MCF 10A (cell line): ENCODE data around the gene MAN1A1. TPM values are rescaled to one million over a fixed set of nuclear protein-coding genes. Genes with fewer than 3 reads are reported as not detected.

Experiments
- BruUV-seq: library from RNA; stranded (reverse); fragments of 400-500 nt; replicated peaks from 2 replicates; lab custom pipeline; 2021; lab: Mats Ljungman, UMichigan
- CTCF ChIA-PET: fragments of 300-600 bp; sonication (Branson Sonifier 250); formaldehyde crosslinking; extraction: SDS; loops from one replicate; lab custom pipeline; 2021; ENCODE audit warnings: antibody characterized with exemption, inconsistent platforms; lab: Yijun Ruan, JAX
- POLR2A ChIA-PET: fragments of 300-600, 350-650 bp; sonication (Branson Sonifier 250); formaldehyde crosslinking; extraction: SDS; loops from one replicate; lab custom pipeline; 2020; ENCODE audit warnings: antibody characterized with exemption, inconsistent platforms; lab: Yijun Ruan, JAX
- DNase-seq: peaks from one replicate; pipeline ENCODE4 v3.0.0-alpha.2; 2018; ENCODE audit not compliant: unreplicated experiment
- H3K27ac Mint-ChIP-seq: one replicate; pipeline ENCODE4 v1.8.0; 2022; ENCODE audit warnings: mild to moderate bottlenecking, low read depth, mixed read lengths; ENCODE audit not compliant: unreplicated experiment
- H3K27me3 Mint-ChIP-seq: one replicate; pipeline ENCODE4 v1.8.0; 2022; ENCODE audit warnings: mixed read lengths; ENCODE audit not compliant: insufficient read depth, unreplicated experiment
- H3K36me3 Mint-ChIP-seq: one replicate; pipeline ENCODE4 v1.8.0; 2022; ENCODE audit warnings: mild to moderate bottlenecking, moderate library complexity, mixed read lengths; ENCODE audit not compliant: insufficient read depth, unreplicated experiment
- H3K4me1 Mint-ChIP-seq: one replicate; pipeline ENCODE4 v1.8.0; 2022; ENCODE audit warnings: mixed read lengths; ENCODE audit not compliant: insufficient read depth, unreplicated experiment
- H3K4me3 Mint-ChIP-seq: one replicate; pipeline ENCODE4 v1.8.0; 2022; ENCODE audit warnings: mild to moderate bottlenecking, moderate library complexity, mixed read lengths; ENCODE audit not compliant: unreplicated experiment
- H3K9me3 Mint-ChIP-seq: one replicate; pipeline ENCODE4 v1.8.0; 2022; ENCODE audit warnings: mixed read lengths; ENCODE audit not compliant: unreplicated experiment
- CTCF ChIP-seq: fragments of 200-600 bp; IDR thresholded peaks from one replicate; pipeline ENCODE4 v1.8.0; 2022; ENCODE audit warnings: antibody characterized with exemption, mild to moderate bottlenecking; ENCODE audit not compliant: unreplicated experiment
- intact Hi-C: fragments of 100-400 bp; cut with micrococcal nuclease; formaldehyde crosslinking; loops from 2 replicates; pipeline ENCODE4 v1.14.1; 2022
- total RNA-seq: library from RNA; stranded (reverse); gene quantifications from 2 replicates; pipeline ENCODE4 v1.2.3, GENCODE V29; 2022

The MAN1A1 gene
- total RNA-seq, 1 experiment from 2014 or later, result 1.3 TPM

- Mint-ChIP-seq H3K27me3 (no peaks in the 10 kb centered on the region), H3K4me1 (no peaks in the 10 kb centered on the region)
- intact Hi-C loops, result loop anchor here (1.0 to 5.0 kb wide), 6 partner anchors 186 to 1494 kb away; no protein-coding TSS in a partner anchor
Observed at GRCh38 chr6:119333707-119334295, 15.8 kb downstream of the MAN1A1 start.

GRCh38 chr6:119333063-119333609, 16.4 kb downstream of the MAN1A1 start:
- H3K4me1 Mint-ChIP-seq, result no peaks in the 10 kb centered on the region
- DNase-seq, result no peak
- no peak overlapping the region for H3K27ac Mint-ChIP-seq
- H3K36me3 Mint-ChIP-seq, result no peaks in the 10 kb centered on the region
- no TSS peak for BruUV-seq
- no peaks in the 10 kb centered on the region for H3K27me3 Mint-ChIP-seq
- TF ChIP-seq CTCF, result no peak
- ChIA-PET POLR2A (interaction anchor here (0.8 to 1.4 kb wide), 2 partner anchors 17 to 185 kb away, joined by 3 to 4 read pairs; no protein-coding TSS in a partner anchor), CTCF (interaction anchor here (0.5 to 7.6 kb wide), 22 partner anchors 8 to 944 kb away, joined by 3 to 60 read pairs (median 4); no protein-coding TSS in a partner anchor)
- H3K9me3 Mint-ChIP-seq, result no peaks in the 10 kb centered on the region
- intact Hi-C loops, result loop anchor here (1.0 to 5.0 kb wide), 6 partner anchors 185 to 1494 kb away; no protein-coding TSS in a partner anchor
- no peak overlapping the region for H3K4me3 Mint-ChIP-seq

More at GRCh38 chr6:119333707-119334295, 15.8 kb downstream of the MAN1A1 start:
- BruUV-seq, result no TSS peak
- Mint-ChIP-seq H3K36me3 (no peaks in the 10 kb centered on the region), H3K9me3 (no peaks in the 10 kb centered on the region), H3K4me3 (no peak overlapping the region), H3K27ac (no peak overlapping the region)
- CTCF ChIA-PET, result interaction anchor here (0.5 to 7.6 kb wide), 38 partner anchors 8 to 1593 kb away, joined by 3 to 60 read pairs (median 4); no protein-coding TSS in a partner anchor
- peak; percentile 45 for TF ChIP-seq CTCF
- POLR2A ChIA-PET, result interaction anchor here (0.7 to 1.6 kb wide), 3 partner anchors 13 to 409 kb away, joined by 3 to 6 read pairs (median 4); no protein-coding TSS in a partner anchor
- peak; percentile 44 for DNase-seq

GRCh38 chr6:119331663-119332286, 17.8 kb downstream of the MAN1A1 start:
- H3K4me3 Mint-ChIP-seq, result no peak overlapping the region
- no TSS peak for BruUV-seq
- H3K27ac Mint-ChIP-seq, result no peak overlapping the region
- TF ChIP-seq CTCF, result no peak
- CTCF ChIA-PET, result interaction anchor here (0.7 to 7.6 kb wide), 8 partner anchors 9 to 1074 kb away, joined by 3 to 60 read pairs (median 6); no protein-coding TSS in a partner anchor
- H3K36me3 Mint-ChIP-seq, result no peaks in the 10 kb centered on the region
- intact Hi-C loops, result loop anchor here (5.0 kb wide), 2 partner anchors 746 to 1496 kb away; no protein-coding TSS in a partner anchor
- no peaks in the 10 kb centered on the region for H3K9me3 Mint-ChIP-seq
- DNase-seq, result no peak
- no peaks in the 10 kb centered on the region for H3K27me3 Mint-ChIP-seq
- H3K4me1 Mint-ChIP-seq, result no peaks in the 10 kb centered on the region
- POLR2A ChIA-PET, result no interaction called here
